KMS-11 (cell line): ENCODE measurements around the gene GYS2.

ENCODE experiments used
- H2AFZ ChIP-seq: fragments of 200-600 bp; sonication (generic); 2 replicates; pipeline ENCODE4 v1.6.1; 2016; ENCODE audit warnings: antibody characterized with exemption, mixed run types, low read depth
- H3K27ac ChIP-seq: fragments of 200-600 bp; sonication (generic); 2 replicates; pipeline ENCODE4 v1.6.1; 2016; ENCODE audit warnings: mild to moderate bottlenecking, mixed run types
- H3K27me3 ChIP-seq: fragments of 200-600 bp; sonication (generic); 2 replicates; pipeline ENCODE4 v1.6.1; 2017; ENCODE audit warnings: mild to moderate bottlenecking, low read depth, mixed run types, moderate library complexity; ENCODE audit not compliant: insufficient read depth
- H3K36me3 ChIP-seq: fragments of 200-600 bp; sonication (generic); 2 replicates; pipeline ENCODE4 v1.6.1; 2017; ENCODE audit warnings: mild to moderate bottlenecking, mixed run types; ENCODE audit not compliant: insufficient read depth
- H3K4me1 ChIP-seq: fragments of 200-600 bp; sonication (generic); 2 replicates; pipeline ENCODE4 v1.6.1; 2016; ENCODE audit warnings: mild to moderate bottlenecking, low read depth, mixed run types; ENCODE audit not compliant: poor library complexity, severe bottlenecking
- H3K4me2 ChIP-seq: fragments of 200-600 bp; sonication (generic); 2 replicates; pipeline ENCODE4 v1.7.0; 2016; ENCODE audit warnings: mild to moderate bottlenecking, mixed run types
- H3K4me3 ChIP-seq: fragments of 200-600 bp; sonication (generic); IDR thresholded peaks from 2 replicates; pipeline ENCODE4 v1.6.1; 2017; ENCODE audit warnings: low read depth, low read length, mixed read lengths; ENCODE audit not compliant: insufficient read depth
- H3K79me2 ChIP-seq: fragments of 200-600 bp; sonication (generic); 2 replicates; pipeline ENCODE4 v1.6.1; 2016; ENCODE audit warnings: low read depth, mixed run types; ENCODE audit not compliant: insufficient read depth
- H3K9ac ChIP-seq: fragments of 200-600 bp; sonication (generic); 2 replicates; pipeline ENCODE4 v1.6.1; 2016; ENCODE audit warnings: mild to moderate bottlenecking, mixed run types
- H4K20me1 ChIP-seq: fragments of 200-600 bp; sonication (generic); 2 replicates; pipeline ENCODE4 v1.6.1; 2016; ENCODE audit warnings: mild to moderate bottlenecking, mixed run types; ENCODE audit not compliant: insufficient read depth
- CTCF ChIP-seq: fragments of 200-600 bp; sonication (generic); conservative IDR thresholded peaks from 2 replicates; pipeline ENCODE4 v1.6.1; 2017; ENCODE audit warnings: low read depth, mild to moderate bottlenecking, antibody characterized with exemption, low read length, moderate library complexity, mixed read lengths

GYS2 gene

GRCh38 chr12:21558100-21558679, 46.5 kb downstream of the GYS2 start:
- H3K27ac ChIP-seq, result no peak overlapping the region
- no peaks in the 10 kb centered on the region for H3K4me1 ChIP-seq
- no peak for TF ChIP-seq CTCF
- no peak overlapping the region for H2AFZ ChIP-seq
- no peaks in the 10 kb centered on the region for H3K27me3 ChIP-seq
- no peak overlapping the region for H3K4me3 ChIP-seq
- H4K20me1 ChIP-seq, result no peaks in the 10 kb centered on the region
- H3K9ac ChIP-seq, result no peak overlapping the region
- H3K79me2 ChIP-seq, result no peaks in the 10 kb centered on the region
- no peak overlapping the region for H3K4me2 ChIP-seq
- no peaks in the 10 kb centered on the region for H3K36me3 ChIP-seq

DNA sequence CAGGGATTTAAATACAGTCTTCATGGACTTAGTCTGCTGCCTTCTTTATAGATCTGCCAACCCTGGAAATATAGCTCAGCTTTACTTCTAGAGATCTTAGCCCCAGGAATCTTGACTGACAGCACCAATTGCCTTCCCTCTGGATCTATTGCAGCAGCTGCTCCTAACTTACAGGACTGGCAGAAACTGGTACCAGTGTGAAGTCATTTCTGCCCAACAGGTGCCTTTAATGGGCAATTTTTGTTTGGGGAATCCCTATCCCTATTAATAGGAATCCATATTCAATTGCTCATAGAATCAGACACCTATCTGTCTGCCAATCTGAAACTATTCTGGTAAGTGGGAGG, 51.3 kb downstream of the GYS2 start:
- H3K27me3 ChIP-seq, result no peaks in the 10 kb centered on the region
- no peak for TF ChIP-seq CTCF

DNA sequence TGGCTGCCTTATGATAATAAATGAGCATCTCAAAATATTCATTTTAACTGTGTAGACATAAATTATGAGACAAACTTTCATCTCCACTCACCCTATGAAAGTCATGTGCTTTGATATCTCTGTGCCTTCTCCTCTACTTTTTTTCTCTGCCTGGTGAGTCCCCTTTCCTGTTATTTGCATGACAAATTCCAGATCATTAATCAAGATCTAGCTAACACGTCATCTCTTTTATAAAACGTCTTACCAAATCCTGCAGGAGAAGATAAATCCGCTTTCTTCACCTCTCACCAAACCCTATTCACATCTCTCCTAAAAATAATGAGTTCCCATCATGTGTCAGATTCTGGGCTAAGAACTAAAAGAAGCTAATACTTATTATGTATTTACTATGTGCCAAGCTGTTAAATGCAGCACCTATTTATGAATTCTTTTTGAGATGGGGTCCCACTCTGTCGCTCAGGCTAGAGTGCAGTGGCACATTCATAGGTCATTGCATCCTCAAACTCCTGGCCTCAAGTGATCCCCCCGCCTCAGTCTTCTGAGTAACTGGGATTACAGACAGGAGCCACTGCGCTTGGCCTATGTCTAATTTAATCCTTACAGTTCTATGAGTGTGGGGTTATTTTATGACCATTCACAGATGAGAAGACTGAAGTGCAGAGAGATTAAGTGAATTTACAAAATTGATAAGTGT, 51.9 kb downstream of the GYS2 start:
- Histone ChIP-seq H3K79me2 (no peaks in the 10 kb centered on the region), H3K4me1 (no peaks in the 10 kb centered on the region), H3K36me3 (no peaks in the 10 kb centered on the region), H3K4me2 (no peak overlapping the region), H3K27ac (no peak overlapping the region), H3K27me3 (no peaks in the 10 kb centered on the region), H2AFZ (no peak overlapping the region), H3K4me3 (no peak overlapping the region), H3K9ac (no peak overlapping the region), H4K20me1 (no peaks in the 10 kb centered on the region)
- TF ChIP-seq CTCF, result no peak

More for the DNA sequence above, 51.3 kb downstream of the GYS2 start:
- H3K4me2 ChIP-seq, result no peak overlapping the region
- H3K27ac ChIP-seq, result no peak overlapping the region
- H3K4me3 ChIP-seq, result no peak overlapping the region
- H3K79me2 ChIP-seq, result no peaks in the 10 kb centered on the region
- no peaks in the 10 kb centered on the region for H3K4me1 ChIP-seq
- H4K20me1 ChIP-seq, result no peaks in the 10 kb centered on the region
- no peak overlapping the region for H2AFZ ChIP-seq
- no peaks in the 10 kb centered on the region for H3K36me3 ChIP-seq
- no peak overlapping the region for H3K9ac ChIP-seq

DNA sequence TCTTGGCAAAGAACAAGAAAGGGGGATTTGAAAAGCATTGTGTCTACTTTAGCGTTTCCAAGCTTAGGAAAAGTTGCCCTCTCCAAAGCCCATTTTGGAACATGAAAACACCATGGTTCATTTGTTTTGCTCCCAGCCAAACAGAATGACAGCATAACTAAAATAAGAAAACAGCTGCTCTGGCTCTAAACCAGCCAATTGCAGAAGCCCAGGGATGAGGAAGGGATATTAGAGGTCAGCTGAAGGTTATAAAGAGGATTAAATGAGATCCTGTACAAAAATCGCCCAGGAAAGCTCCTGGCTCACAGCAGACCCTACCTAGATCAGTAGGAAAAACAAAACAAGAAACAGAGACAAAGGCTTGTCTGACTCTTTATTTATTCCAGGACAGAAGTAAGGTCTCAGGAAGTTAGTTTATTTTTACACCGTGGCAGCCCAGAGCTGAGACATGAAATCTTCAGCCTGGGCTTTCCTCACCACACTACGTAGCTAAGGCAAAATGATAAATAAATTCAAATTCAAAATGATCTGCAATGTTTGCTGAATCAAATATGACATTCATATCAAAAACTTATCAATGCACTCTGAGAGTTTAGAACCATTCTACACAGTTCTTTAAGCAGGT, 52.7 kb downstream of the GYS2 start:
- Histone ChIP-seq H4K20me1 (no peaks in the 10 kb centered on the region), H3K4me3 (no peak overlapping the region), H3K4me1 (no peaks in the 10 kb centered on the region), H3K27me3 (no peaks in the 10 kb centered on the region), H3K27ac (no peak overlapping the region), H3K36me3 (no peaks in the 10 kb centered on the region), H3K79me2 (no peaks in the 10 kb centered on the region), H3K9ac (no peak overlapping the region), H2AFZ (no peak overlapping the region), H3K4me2 (no peak overlapping the region)
- TF ChIP-seq CTCF, result no peak
